Ishikawa (cell line): ENCODE data around the gene RIMKLB.

ENCODE experiments used
- CEBPB ChIP-seq: IDR thresholded peaks from 2 replicates; pipeline ENCODE4 v1.6.1; 2012
- CREB1 ChIP-seq: IDR thresholded peaks from 2 replicates; pipeline ENCODE4 v1.6.1; 2012; ENCODE audit warnings: low read depth
- EGR1 ChIP-seq: IDR thresholded peaks from 2 replicates; pipeline ENCODE4 v1.6.1; 2012
- EP300 ChIP-seq: IDR thresholded peaks from 2 replicates; pipeline ENCODE4 v1.6.1; 2012; ENCODE audit warnings: borderline replicate concordance
- FOXM1 ChIP-seq: IDR thresholded peaks from 2 replicates; pipeline ENCODE4 v1.6.1; 2012; ENCODE audit warnings: low read depth, borderline replicate concordance
- MAX ChIP-seq: IDR thresholded peaks from 2 replicates; pipeline ENCODE4 v1.6.1; 2012
- NFIC ChIP-seq: IDR thresholded peaks from 2 replicates; pipeline ENCODE4 v1.6.1; 2012
- RAD21 ChIP-seq: IDR thresholded peaks from 2 replicates; pipeline ENCODE4 v1.6.1; 2012; ENCODE audit warnings: low read depth
- REST ChIP-seq: IDR thresholded peaks from 2 replicates; pipeline ENCODE4 v1.6.1; 2012; ENCODE audit warnings: low read depth, mild to moderate bottlenecking
- TAF1 ChIP-seq: IDR thresholded peaks from 2 replicates; pipeline ENCODE4 v1.6.1; 2012; ENCODE audit warnings: low read depth, mild to moderate bottlenecking
- TCF12 ChIP-seq: IDR thresholded peaks from 2 replicates; pipeline ENCODE4 v1.6.1; 2012; ENCODE audit warnings: low read depth
- TEAD4 ChIP-seq: IDR thresholded peaks from 2 replicates; pipeline ENCODE4 v1.6.1; 2012
- YY1 ChIP-seq: IDR thresholded peaks from 2 replicates; pipeline ENCODE4 v1.6.1; 2012; ENCODE audit warnings: low read depth
- ZBTB7A ChIP-seq: IDR thresholded peaks from 2 replicates; pipeline ENCODE4 v1.6.1; 2012; ENCODE audit warnings: low read depth
- TF ChIP-seq, protein P1 (sequence below): IDR thresholded peaks from 2 replicates; pipeline ENCODE4 v1.6.1; 2012

RIMKLB gene

GRCh38 chr12:8697476-8698131 lies at the start of gene RIMKLB:
TSS of gene RIMKLB (plus strand) at chr12:8697991. CDS start at chr12:8713867, 15,876 bp downstream.
- TF ChIP-seq EGR1: peak; percentile 80
- TF ChIP-seq CREB1: no peak
- peak; percentile 15; the same call in 1 of the 2 replicates for TF ChIP-seq EP300
- TF ChIP-seq RAD21: no peak
- peak; percentile 58 for TF ChIP-seq TAF1
- 0 out of 2 replicates have a peak, but pooled peaks have one; percentile 9 for TF ChIP-seq TEAD4
- TF ChIP-seq NFIC: no peak; the same call in 1 of the 2 replicates
- peak; percentile 57 for TF ChIP-seq ZBTB7A
- no peak for TF ChIP-seq YY1
- TF ChIP-seq TCF12: no peak
- peak; percentile 31; the same call in 1 of the 2 replicates for TF ChIP-seq MAX
- TF ChIP-seq REST: no peak
- no peak for TF ChIP-seq FOXM1
- TF ChIP-seq, protein P1, sequence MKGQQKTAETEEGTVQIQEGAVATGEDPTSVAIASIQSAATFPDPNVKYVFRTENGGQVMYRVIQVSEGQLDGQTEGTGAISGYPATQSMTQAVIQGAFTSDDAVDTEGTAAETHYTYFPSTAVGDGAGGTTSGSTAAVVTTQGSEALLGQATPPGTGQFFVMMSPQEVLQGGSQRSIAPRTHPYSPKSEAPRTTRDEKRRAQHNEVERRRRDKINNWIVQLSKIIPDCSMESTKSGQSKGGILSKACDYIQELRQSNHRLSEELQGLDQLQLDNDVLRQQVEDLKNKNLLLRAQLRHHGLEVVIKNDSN: no peak
- TF ChIP-seq CEBPB: no peak

DNA sequence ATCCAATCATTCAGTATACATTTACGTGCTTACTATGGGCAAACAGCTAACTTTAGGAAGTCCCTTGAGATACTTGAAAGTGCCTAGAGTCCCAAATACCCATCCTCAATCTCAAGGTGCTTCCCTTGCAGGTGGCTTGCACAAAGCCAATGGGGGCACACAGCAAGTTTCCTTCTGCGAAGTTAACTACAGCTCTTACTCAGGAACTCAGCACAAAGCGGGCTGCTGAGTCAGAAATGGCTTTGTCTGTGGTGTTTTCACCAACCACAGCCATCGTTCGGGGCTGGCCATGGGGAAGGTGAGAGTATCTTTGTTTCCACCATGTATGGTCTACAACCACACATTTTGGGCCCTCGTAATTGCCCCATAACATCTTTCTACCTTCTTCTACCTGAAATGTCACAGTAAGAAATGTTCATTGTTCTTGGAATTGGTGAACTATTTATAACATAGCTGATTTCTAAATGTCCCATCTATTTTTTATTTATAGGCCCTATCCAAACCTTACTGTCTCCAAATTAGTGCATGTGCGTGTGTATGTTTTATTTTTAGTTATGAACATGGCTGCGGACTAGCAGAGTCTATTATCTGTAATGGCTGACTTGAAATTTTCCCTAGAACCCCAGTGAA lies 49.1 kb upstream of the RIMKLB start:
- no peak for TF ChIP-seq REST

DNA sequence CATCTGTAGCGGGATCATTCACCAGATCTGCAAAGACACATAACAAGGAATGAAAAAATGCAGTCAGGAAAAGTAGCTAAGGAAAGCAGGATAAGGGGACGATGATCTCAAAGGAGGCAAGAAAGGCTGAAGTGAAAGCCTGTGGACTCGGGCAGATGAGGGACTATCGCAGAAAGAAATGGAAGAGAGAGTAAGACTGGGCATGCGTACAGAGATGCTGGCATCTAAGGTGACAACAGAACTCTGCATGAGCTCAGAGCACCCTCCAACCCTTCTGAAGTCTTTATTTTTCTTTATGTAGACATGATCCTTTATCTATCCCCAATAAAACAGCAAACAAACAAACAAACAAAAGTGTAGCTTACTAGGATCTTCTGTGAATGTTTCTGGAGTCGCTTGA lies 42.4 kb upstream of the RIMKLB start:
- TF ChIP-seq EGR1: no peak
- no peak for TF ChIP-seq FOXM1
- no peak for TF ChIP-seq TCF12
- no peak for TF ChIP-seq YY1
- no peak for TF ChIP-seq ZBTB7A
- TF ChIP-seq CEBPB: no peak
- TF ChIP-seq, protein P1: no peak
- no peak for TF ChIP-seq MAX
- TF ChIP-seq CREB1: no peak
- TF ChIP-seq NFIC: no peak
- TF ChIP-seq EP300: no peak
- no peak for TF ChIP-seq TEAD4
- TF ChIP-seq TAF1: no peak

DNA sequence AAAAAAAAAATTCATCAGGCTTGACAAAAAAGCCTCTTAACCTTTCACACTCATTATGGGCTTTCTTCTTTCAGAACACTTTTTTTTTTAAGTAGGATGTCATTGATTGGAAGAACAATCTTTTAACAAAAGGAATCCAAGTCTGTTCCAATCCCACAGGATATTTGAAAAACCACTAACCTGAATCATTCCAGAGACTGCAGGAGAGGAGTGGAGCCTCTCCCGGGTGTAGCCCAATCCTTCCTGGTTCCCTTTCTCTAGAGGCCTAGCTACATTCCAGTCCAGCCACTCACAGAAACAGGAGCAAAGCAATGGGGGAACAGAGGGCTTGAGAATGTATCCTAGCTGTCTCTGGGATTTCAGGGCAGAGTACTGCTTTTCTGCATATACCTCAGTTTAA lies 39.4 kb upstream of the RIMKLB start:
- no peak for TF ChIP-seq ZBTB7A
- TF ChIP-seq REST: no peak
- no peak for TF ChIP-seq EGR1
- TF ChIP-seq, protein P1: no peak
- TF ChIP-seq MAX: no peak
- no peak for TF ChIP-seq NFIC
- TF ChIP-seq YY1: no peak
- no peak for TF ChIP-seq TCF12
- no peak for TF ChIP-seq TAF1
- no peak for TF ChIP-seq EP300
- TF ChIP-seq CEBPB: no peak
- TF ChIP-seq CREB1: no peak
